Stomach (tissue), 4 donors: ENCODE data around the gene DRC3.

Source experiments
- CTCF ChIP-seq, 7 experiments: fragments of 450-650 bp in 4 of 7; fragments of 200-600 bp in 3 of 7; sonication (generic) in 3 of 7; IDR thresholded peaks; one replicate each; pipeline ENCODE4 v1.5.1; 2016 to 2019; ENCODE audit warnings: antibody characterized with exemption in 7 of 7, control low read depth in 2 of 7, mild to moderate bottlenecking in 1 of 7
- POLR2AphosphoS5 ChIP-seq, 3 donors: sonication (generic); formaldehyde crosslinking; IDR thresholded peaks; one replicate each; pipeline ENCODE4 v1.6.1; 2016; ENCODE audit warnings: antibody characterized with exemption in 3 of 3

GRCh38 chr17:17926840-17927449 lies 45.7 kb upstream of the DRC3 start:
- TF ChIP-seq CTCF (IDR thresholded peaks at IDR 0.05): no peak
- TF ChIP-seq POLR2AphosphoS5 (IDR thresholded peaks at IDR 0.05): no peak
